Spleen (tissue), 11 donors: Measurements from ENCODE around the gene SLC34A1. TPM values are rescaled to one million over a fixed set of nuclear protein-coding genes. Genes with fewer than 3 reads are reported as not detected.
"Not testable (repeated sequence)": the region's sequence is repeated elsewhere in the genome, so short reads cannot be mapped to it uniquely, and the experiment has no call there.

Experiments used
- DNase-seq: peaks from one replicate; pipeline ENCODE4 v3.0.0-alpha.2; 2020
- H3K27ac ChIP-seq, 8 donors: fragments of 200-600 bp; sonication (generic) in 7 of 8; 1 replicate in 4 of 8; 2 replicates in 4 of 8; pipeline versions ENCODE4 v1.5.0 to v1.8.0; 2016 to 2021; ENCODE audit warnings: inconsistent platforms in 4 of 8, mild to moderate bottlenecking in 4 of 8, moderate library complexity in 1 of 8
- H3K27me3 ChIP-seq, 7 donors: fragments of 200-600 bp; sonication (generic) in 6 of 7; replicated peaks in 1 of 7; 1 replicate in 4 of 7; 2 replicates in 3 of 7; pipeline versions ENCODE4 v1.5.0 to v1.8.0; 2016 to 2021; ENCODE audit warnings: inconsistent platforms in 3 of 7, mild to moderate bottlenecking in 1 of 7
- H3K36me3 ChIP-seq, 6 donors: fragments of 200-600 bp; sonication (generic) in 5 of 6; 1 replicate in 4 of 6; 2 replicates in 2 of 6; pipeline versions ENCODE4 v1.5.0 to v1.8.0; 2016 to 2021; ENCODE audit warnings: inconsistent platforms in 2 of 6
- H3K4me1 ChIP-seq, 6 donors: fragments of 200-600 bp; sonication (generic) in 5 of 6; 1 replicate in 3 of 6; 2 replicates in 3 of 6; pipeline versions ENCODE4 v1.5.0 to v1.8.0; 2016 to 2021; ENCODE audit warnings: inconsistent platforms in 3 of 6
- H3K4me3 ChIP-seq, 8 donors: fragments of 200-600 bp; sonication (generic) in 7 of 8; 1 replicate in 4 of 8; 2 replicates in 4 of 8; pipeline versions ENCODE4 v1.5.0 to v1.8.0; 2016 to 2021; ENCODE audit warnings: inconsistent platforms in 4 of 8, mild to moderate bottlenecking in 4 of 8, moderate library complexity in 2 of 8
- H3K9me3 ChIP-seq, 8 donors: fragments of 200-600 bp; sonication (generic) in 7 of 8; 1 replicate in 4 of 8; 2 replicates in 4 of 8; pipeline versions ENCODE4 v1.5.0 to v1.8.0; 2016 to 2021; ENCODE audit warnings: inconsistent platforms in 4 of 8
- CTCF ChIP-seq, 11 experiments: fragments of 200-600 bp in 7 of 11; fragments of 450-650 bp in 4 of 11; sonication (generic) in 4 of 11; IDR thresholded peaks in 8 of 11; conservative IDR thresholded peaks in 3 of 11; 1 replicate in 7 of 11; 2 replicates in 4 of 11; pipeline versions ENCODE4 v1.4.0 to v1.8.0; 2016 to 2021; ENCODE audit warnings: antibody characterized with exemption in 11 of 11, inconsistent platforms in 4 of 11, mild to moderate bottlenecking in 1 of 11
- POLR2A ChIP-seq, 3 donors: fragments of 450-650 bp; IDR thresholded peaks; one replicate each; pipeline ENCODE4 v1.5.1; 2017; ENCODE audit warnings: antibody characterized with exemption in 3 of 3, mild to moderate bottlenecking in 1 of 3
- POLR2AphosphoS5 ChIP-seq, 3 donors: sonication (generic); formaldehyde crosslinking; IDR thresholded peaks; one replicate each; pipeline ENCODE4 v1.5.1; 2017; ENCODE audit warnings: antibody characterized with exemption in 3 of 3
- WGBS, 5 donors: extraction: QIAGEN DNeasy Blood & Tissue Kit in 3 of 5; methylation state at CpG; one replicate each; pipeline versions ENCODE4 v1.1.5 to v1.1.7; 2013 to 2018; 5-methylcytosine and 5-hydroxymethylcytosine counted together
- intact Hi-C: fragments of 100-400 bp; cut with DNase I; formaldehyde crosslinking; loops from one replicate; pipeline ENCODE4 v1.15.0; 2023; ENCODE audit warnings: low total_unique reads
- polyA plus RNA-seq, 3 donors: library from polyadenylated mRNA; stranded (reverse); fragments of 200-250 nt; gene quantifications; one replicate each; pipeline ENCODE4 v1.2.1, GENCODE V29; 2013
- total RNA-seq, 7 donors: library from RNA; depleted of rRNA in 3 of 7; stranded (reverse); fragments of >200 nt in 3 of 7; fragmentation: NEBNext Ultra II Directional in 4 of 7; extraction: Animal tissue kit (Norgen Biotek cat#: 25700) in 4 of 7; gene quantifications; one replicate each; pipeline versions ENCODE4 v1.1.0 to v1.2.1, GENCODE V29; 2016 to 2021
- donor health status: healthy with polysubstance abuse.
- donor health status: DM: no; HTN: no; CAD: no; lungs with moderate emphysema.
- donor health status: DM: no; HTN: no; CAD: no.
- donor health status: Bipolar disorder and iron deficiency.
- donor health status: healthy.
- donor health status: DM: no; HTN: no; CAD: no.
- donor health status: DM: yes; HTN: yes; CAD: no.

SLC34A1 gene
- total and polyA plus RNA-seq, 10 donors: 0.02 to 0.77 (median 0.14) TPM; not detected in 3

- H3K36me3 ChIP-seq: no peaks in the 10 kb centered on the region
- H3K9me3 ChIP-seq: no peaks in the 10 kb centered on the region
- no peaks in the 10 kb centered on the region for H3K27me3 ChIP-seq
- DNase-seq: no peak
- no peak overlapping the region for H3K4me3 ChIP-seq
- no peak overlapping the region for H3K27ac ChIP-seq
- intact Hi-C loops: no loop called here
- H3K4me1 ChIP-seq: peaks cover 0 to 66% (median 14%) of the 10 kb centered on the region in 6 donors
- TF ChIP-seq POLR2AphosphoS5 (IDR thresholded peaks at IDR 0.05) (no peak), CTCF (IDR thresholded peaks at IDR 0.05 in 8 of 11, conservative IDR thresholded peaks at IDR 0.05 in 3 of 11) (no peak), POLR2A (IDR thresholded peaks at IDR 0.05) (no peak)
- 82 to 93% (median 91%) methylated on average over 3 of the region's 3 CpGs for WGBS, 5 donors
Measured at GRCh38 chr5:177414481-177414880, 30.2 kb downstream of the SLC34A1 start.

GRCh38 chr5:177417081-177417480 is 32.8 kb downstream of the SLC34A1 start:
- DNase-seq: not testable (repeated sequence)
- peak overlapping the region in 2 of 8 donors; percentile 57 to 69 for H3K27ac ChIP-seq
- H3K4me1 ChIP-seq: peaks cover 0 to 52% (median 12%) of the 10 kb centered on the region in 6 donors

GRCh38 chr5:177419046-177419445 is 34.8 kb downstream of the SLC34A1 start:
- WGBS, 5 donors: 65 to 86% (median 84%) methylated on average over 3 of the region's 3 CpGs
- DNase-seq: no peak
- Histone ChIP-seq H3K4me1 (peaks cover 0 to 41% (median 6%) of the 10 kb centered on the region in 6 donors), H3K4me3 (no peak overlapping the region), H3K27ac (peak overlapping the region in 2 of 8 donors; percentile 21 to 59), H3K9me3 (no peaks in the 10 kb centered on the region), H3K36me3 (no peaks in the 10 kb centered on the region), H3K27me3 (no peaks in the 10 kb centered on the region)
- intact Hi-C loops: no loop called here
- TF ChIP-seq POLR2AphosphoS5 (IDR thresholded peaks at IDR 0.05) (peak in 1 of 3 donors; percentile 20), CTCF (IDR thresholded peaks at IDR 0.05 in 8 of 11, conservative IDR thresholded peaks at IDR 0.05 in 3 of 11) (no peak), POLR2A (IDR thresholded peaks at IDR 0.05) (no peak)

More at GRCh38 chr5:177417081-177417480, 32.8 kb downstream of the SLC34A1 start:
- H3K4me3 ChIP-seq, intact Hi-C loops, H3K27me3 ChIP-seq, H3K9me3 ChIP-seq, H3K36me3 ChIP-seq: not testable (repeated sequence)
- 66 to 77% (median 71%) methylated on average over 6 of the region's 6 CpGs for WGBS, 5 donors

- H3K4me3 ChIP-seq, H3K27me3 ChIP-seq, H3K9me3 ChIP-seq, intact Hi-C loops, H3K36me3 ChIP-seq, DNase-seq, H3K27ac ChIP-seq: not testable (repeated sequence)
- WGBS, 5 donors: 70 to 90% (median 73%) methylated on average over 6 to 7 of the region's 7 CpGs
- H3K4me1 ChIP-seq: peaks cover 3 to 45% (median 12%) of the 10 kb centered on the region in 6 donors
Measured at GRCh38 chr5:177420472-177420871, 36.2 kb downstream of the SLC34A1 start.

- H3K9me3 ChIP-seq: no peaks in the 10 kb centered on the region
- intact Hi-C loops: no loop called here
- no peak overlapping the region for H3K27ac ChIP-seq
- TF ChIP-seq CTCF (IDR thresholded peaks at IDR 0.05 in 8 of 11, conservative IDR thresholded peaks at IDR 0.05 in 3 of 11) (no peak), POLR2A (IDR thresholded peaks at IDR 0.05) (no peak), POLR2AphosphoS5 (IDR thresholded peaks at IDR 0.05) (no peak)
- H3K27me3 ChIP-seq: no peaks in the 10 kb centered on the region
- H3K4me1 ChIP-seq: peaks cover 5 to 42% (median 13%) of the 10 kb centered on the region in 6 donors
- no peak overlapping the region for H3K4me3 ChIP-seq
- no peak for DNase-seq
- 82 to 88% (median 87%) methylated on average over 6 of the region's 6 CpGs for WGBS, 5 donors
- H3K36me3 ChIP-seq: no peaks in the 10 kb centered on the region
Measured at GRCh38 chr5:177421062-177421798, 37.0 kb downstream of the SLC34A1 start.
